UCSD-AML1 (cell line): ENCODE results near the gene SLIT2.

ENCODE experiments used
- DNase-seq: peaks from one replicate; lab custom pipeline; 2025; ENCODE audit not compliant: unreplicated experiment; lab: John Stamatoyannopoulos, UW

The SLIT2 gene

GRCh38 chr4:20298986-20299385 is 47.3 kb downstream of the SLIT2 start:
- no peak for DNase-seq

GRCh38 chr4:20299515-20299914 is 47.8 kb downstream of the SLIT2 start:
- DNase-seq, result no peak

- DNase-seq, result no peak
Observed at GRCh38 chr4:20301161-20301560, 49.5 kb downstream of the SLIT2 start.
